HG03060 (cell line): ENCODE measurements around the gene MYRIP.

Experiments
- ATAC-seq: cut with Tn5 transposase; IDR thresholded peaks from one replicate; pipeline ENCODE4 v1.9.1; 2021; ENCODE audit warnings: low read depth, moderate number of reproducible peaks; ENCODE audit not compliant: unreplicated experiment

MYRIP gene

DNA sequence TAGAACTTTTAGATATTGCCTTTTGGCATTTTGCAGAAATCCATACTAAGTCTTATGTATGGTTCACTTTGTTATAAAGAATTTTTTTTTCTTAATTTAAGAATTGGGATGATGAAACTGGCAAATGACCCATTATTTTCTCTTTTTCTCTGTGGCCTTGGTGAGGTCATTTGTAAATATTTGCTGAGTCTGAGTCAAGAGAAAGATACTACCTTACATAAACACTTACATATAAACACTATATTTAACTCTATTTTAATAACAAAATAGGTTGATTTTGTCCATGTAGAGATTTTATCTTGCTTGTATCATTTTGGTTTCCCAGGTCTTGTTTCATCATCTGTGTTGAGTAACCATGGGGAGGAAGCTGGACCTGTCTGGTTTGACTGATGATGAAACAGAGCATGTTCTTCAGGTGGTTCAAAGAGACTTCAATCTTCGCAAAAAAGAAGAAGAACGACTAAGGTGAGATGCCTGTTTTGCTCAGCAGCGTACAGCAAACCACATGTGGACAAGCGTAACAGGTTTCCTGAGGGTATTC lies 91.1 kb downstream of the MYRIP start:
- ATAC-seq = no peak

DNA sequence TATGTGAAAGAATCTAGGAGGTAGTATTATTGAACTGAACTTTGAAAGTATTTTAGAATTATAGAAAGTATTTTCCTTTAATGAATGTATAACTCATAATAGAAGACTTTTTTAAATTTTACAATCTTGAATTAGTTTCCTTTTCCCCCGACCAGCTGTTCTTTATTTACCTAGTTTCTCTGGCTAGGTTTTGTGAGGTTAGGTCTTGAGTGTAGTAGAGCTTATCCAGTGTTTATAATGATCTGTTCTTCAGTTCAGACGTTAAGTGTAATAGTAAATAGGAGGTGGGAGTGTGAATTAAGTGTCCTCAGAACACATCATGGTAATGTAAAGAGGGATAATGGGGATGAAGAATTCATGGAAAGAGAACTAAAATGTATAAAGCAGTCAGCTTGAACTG lies 93.8 kb downstream of the MYRIP start:
- ATAC-seq = no peak

DNA sequence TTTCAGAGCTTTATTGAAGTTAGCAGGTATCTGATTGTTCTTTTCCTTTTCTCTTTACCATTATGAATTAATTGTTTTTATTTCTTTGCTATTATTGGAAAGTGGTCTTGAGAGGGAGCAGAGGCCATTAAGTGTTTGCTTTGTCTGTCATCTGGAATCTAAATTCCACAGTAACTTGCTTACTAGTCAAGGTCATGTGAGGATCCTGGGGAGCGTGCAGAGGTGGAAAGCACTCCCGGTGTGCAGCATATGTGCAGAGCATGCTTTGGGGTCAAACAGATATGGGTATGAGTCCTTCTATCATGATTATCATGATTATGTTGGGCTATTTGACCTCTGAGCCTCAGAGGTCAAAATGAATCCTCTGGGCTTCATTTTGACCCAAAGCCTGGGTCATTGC lies 96.4 kb downstream of the MYRIP start:
- no peak for ATAC-seq

DNA sequence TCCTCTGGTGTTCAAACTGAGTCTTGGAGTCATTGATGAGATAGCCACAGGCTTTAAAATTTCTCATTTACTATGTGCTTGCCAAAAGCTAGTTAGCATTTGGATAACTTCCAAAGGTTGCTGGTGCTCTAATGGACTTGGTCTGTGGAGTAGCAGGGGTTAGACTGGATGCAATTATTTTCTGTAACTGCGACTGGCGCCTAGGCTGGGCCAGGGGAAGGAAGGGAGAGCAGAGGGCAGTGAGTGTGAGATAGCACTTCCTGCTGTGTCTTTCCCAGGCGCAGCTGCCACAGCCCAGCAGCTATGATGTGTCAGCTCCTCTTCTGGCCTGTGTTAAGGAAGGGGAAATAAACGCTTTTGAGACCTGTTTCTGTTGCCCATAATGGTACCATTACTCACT lies 98.6 kb downstream of the MYRIP start:
- no peak for ATAC-seq

DNA sequence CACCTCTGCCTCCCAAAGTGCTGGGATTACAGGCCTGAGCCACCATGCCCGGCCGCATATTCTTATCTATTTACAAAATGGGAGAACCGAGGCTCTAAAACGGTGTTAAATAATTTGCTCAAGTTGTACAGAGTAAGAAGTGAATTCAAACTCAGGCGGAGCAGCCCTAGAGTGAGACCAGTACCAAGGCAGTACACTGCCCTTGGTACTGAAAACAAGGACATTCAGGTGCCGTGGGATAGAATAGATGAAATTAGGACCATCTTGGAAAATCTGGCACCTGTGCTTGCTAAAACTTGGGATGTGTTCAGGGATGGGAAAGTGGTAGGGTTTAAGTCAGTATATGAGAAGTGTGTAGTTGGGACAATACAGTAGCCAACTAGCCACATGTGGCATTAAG lies 100.7 kb downstream of the MYRIP start:
- no peak for ATAC-seq

DNA sequence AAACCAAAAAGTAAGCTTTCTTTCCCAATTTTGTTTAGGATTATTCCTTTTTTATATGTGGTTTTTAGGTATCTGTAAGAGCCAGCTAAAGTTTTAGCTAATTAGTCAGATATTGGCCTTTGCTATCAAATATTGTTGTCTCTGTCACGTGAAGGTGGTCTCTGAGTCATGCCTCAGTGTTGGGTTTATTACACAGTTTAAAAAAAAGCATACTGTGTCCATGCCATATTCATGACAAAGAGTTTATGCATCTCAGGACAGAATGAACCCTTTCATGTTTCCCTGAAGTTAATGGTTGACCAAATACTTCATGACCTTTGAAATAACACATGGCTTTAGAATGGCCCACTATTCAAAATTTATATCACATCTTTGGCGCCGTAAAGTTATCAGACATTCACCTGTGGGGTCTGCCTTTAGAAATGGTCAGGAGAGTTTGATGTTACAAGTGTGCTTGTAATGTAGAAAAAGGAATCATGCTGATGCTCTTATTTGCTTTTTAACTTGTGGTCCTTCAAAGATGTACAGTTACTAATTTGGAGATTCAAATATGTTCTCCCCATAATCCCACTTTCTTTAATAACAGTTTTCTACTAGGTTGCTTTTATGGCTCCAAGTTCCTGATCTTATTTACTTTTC lies 101.5 kb downstream of the MYRIP start:
- no peak for ATAC-seq

DNA sequence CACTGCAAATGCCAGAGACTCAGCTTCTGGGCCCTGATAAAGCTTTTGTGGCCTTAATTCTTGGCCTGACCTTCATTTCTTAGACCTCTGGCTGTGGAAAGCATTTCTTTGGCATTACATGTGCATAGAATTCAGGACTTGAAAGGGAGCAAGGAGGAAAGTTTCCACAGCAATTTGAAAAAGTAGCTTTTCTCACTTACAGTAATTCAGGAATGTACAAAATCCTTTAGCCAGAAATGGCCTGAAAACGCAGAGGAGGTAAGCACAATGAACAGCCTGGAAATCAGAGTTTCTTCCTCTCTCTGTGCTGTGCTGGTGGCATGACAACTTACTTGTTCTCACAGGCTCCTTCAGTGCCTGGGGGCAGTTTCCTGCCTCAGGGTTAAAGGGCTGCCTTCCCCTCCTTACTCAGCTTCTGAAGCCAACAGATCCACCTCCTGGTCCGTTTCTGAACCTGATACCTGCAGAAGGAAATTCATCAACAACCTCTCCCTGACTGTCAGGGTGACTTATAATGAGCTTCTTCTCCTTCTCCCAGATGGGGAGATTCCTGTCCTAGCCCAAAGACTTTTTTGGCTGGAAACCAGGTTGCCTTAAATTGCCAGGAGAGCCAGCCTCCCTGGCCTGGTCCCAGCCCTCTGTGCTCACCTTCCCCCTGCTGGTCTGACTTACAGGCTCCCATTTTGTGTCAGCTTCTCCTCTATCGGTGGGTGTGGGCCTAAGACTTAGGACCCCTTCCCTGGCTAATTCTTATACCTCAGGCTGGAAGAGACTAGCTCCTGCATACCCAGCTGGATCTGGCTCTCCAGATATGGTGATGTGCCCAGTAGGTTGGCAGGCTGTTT lies 102.3 kb downstream of the MYRIP start:
- no peak for ATAC-seq

DNA sequence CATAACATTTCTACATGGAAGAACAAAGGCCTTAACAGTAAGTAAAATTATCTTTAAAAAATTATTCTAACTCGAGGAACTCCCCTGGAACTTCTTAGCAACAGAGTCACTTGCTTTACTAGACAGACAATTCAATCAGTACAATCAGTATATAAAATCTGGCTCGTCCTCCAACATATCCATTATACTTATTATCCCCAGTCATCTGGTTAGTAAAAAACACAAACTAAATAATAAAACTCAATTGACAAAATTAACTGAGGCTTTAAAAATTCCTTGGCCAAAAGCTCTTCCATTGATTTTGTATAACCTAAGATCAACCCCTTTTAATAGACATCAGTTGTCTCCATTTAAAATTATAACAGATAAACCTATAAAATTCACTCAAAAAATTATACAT lies 105.6 kb downstream of the MYRIP start:
- no peak for ATAC-seq

DNA sequence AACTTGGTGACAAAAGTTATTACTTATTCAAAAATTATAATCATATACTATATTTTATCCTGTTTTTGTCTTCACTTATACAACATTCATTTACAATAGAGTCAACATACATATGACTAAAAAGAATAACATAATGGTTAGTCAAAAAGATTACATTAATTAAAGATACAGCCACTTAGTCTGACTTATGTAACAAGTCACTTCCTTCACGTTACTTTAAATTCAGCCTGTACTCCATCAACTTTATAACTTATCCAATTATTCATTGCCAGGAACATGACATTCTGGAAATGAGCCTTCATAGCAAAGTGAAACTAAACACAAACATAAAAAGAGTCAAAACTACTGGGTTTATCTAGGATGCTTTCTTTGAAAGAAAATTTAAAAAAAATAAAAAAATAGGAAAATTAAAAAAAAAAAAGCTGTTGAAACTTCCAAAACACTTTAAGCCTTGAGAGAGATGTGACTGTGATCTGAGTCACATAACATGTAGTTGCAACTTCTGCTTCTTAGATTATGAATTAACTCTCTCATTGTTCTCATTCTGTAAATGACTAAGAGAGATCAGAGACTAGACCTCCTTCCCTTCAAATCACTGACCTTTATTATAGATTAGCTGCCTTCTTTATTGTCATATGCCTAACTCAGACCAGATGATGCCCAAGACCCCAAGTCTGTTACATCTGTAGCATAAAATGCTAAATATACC lies 107.8 kb downstream of the MYRIP start:
- peak; percentile 89 for ATAC-seq

DNA sequence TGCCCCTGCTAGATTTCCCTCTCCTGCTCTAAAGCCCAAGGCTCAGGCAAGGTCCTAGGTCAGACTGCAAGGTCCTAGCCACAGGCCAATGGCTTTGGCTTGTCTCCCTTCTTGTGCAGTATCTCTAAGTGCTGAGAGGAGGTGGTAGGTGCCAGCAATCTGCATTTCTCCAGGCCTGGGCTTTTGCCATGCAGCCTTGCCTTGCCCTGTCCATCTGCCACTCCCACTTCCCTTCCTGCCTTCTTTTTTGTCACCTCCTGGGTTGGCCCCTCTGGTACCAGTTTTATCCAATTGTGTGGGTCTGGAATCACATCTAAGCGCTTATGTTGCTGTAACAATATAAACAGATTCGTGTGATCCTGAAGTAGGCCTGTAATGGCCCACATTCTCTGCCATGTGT lies 109.9 kb downstream of the MYRIP start:
- no peak for ATAC-seq

DNA sequence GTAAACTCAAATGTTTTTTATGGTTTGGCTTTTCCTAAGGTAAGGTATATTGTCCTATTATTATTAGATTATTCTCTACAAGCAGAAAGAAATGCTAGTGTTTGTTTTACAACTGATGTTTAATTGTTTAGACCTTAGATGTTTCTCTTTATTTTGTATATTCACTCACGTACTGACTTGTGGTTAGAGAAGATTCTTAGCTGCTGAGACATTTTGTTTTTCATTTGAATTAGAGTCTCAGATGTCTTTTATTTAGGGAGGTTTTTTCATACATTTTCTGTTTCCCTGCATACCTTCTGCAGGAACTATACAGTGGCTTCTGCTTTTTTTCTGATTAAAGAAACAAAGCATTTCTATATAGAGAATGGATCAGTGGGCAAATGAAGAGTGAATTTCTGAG lies 110.9 kb downstream of the MYRIP start:
- no peak for ATAC-seq

DNA sequence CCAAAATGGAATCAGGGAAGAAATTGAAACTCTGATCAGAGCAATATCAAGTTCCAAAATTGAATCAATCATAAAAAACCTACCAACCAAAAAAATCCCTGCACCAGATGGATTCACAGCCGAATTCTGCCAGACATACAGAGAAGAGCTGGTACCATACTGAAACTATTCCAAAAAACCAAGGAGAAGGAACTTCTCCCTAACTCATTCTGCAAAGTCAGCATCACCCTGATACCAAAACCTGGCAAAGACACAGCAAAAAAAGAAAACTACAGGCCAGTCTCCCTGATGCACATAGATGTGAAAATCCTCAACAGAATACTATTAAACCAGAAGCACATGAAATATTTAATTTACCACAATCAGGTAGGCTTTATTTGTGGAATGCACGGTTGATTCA lies 118.1 kb downstream of the MYRIP start:
- ATAC-seq = no peak

DNA sequence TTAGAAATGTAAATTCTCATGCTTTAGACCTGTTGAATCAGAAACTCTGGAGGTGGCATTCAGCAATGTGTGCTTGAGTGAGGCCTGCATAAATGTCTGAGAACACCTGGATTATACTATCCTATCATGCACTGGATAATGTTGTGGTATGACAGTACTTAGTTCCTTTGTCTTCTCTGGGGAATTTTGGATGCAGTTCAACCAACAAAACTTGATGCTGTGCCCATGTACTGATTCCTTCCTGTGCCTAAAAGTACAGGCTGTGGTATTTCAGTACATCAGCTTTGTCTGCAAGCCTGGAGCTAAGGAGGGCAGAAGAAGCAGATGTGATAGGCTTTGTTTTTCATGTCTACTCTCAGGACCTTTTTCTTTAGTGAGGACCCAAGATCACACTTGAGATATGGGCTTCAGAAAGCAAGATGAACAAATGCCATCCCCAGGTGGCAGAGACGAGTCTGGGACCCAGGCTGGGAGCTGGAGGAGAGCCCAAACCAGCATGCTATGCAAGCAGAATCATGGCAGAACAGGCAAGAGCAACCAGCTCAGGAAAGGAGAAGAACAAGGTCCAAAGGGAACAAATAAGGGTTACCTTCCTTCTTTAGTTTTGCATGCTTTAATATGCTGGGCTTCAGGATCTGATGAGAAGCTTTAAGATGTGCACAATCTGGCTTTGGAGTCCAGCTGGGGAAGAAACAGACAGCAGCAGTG lies 124.7 kb downstream of the MYRIP start:
- no peak for ATAC-seq

DNA sequence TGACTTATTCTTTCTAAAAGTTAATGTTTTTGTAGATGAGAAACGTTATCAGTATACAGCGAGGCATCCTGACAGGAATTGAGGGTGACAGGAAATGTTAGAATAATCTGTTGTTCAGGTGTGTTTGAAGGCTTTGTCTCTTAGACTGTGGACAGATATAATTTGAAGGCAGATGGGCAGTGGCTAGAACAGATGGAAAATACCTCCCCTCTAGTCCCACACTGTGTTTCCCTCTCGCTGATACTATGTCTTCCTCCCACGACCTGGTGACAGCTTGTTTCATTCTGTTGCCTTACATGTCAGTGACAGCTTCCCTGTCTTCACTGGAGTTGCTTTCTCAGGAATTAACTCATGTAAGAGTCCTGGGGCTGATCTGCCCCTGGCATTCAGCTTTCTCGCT lies 125.3 kb downstream of the MYRIP start:
- ATAC-seq = no peak

DNA sequence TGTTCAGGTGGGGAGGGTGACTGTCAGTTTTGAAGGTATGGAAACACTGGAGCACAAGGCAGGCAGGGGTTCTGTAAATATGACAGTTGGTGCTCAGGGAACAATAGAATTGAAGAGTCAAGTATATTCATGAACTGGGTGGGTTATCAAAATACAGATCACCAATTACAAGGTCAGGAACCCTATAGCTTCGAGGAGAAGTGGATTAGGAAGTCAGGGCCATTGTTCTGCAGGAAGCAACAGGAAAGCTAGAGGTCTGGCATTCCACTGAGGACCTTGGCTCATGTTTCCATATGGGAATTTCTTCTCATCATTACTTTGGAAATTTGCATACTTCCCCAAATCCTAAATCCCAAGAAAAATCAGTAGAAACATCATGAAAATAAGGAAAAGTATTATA lies 125.9 kb downstream of the MYRIP start:
- no peak for ATAC-seq

DNA sequence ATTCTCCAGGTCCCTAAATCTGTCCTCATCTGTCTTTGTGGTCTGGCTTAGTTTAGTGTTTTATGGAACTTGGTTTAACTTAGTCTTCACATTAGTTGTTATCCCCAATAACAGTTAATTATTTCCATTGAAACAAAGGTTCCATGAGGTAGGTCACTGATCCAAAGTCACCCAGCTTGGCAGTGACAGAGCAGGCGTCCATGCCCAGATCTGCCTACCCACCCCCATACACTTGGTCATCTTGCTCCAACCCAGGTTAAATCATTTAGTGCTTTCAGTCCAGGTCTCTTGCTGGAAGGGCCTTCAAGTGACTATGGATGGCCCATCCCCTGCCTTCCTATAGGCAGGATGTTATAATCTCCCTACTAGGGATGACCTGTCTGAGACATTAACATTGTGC lies 127.4 kb downstream of the MYRIP start:
- no peak for ATAC-seq

DNA sequence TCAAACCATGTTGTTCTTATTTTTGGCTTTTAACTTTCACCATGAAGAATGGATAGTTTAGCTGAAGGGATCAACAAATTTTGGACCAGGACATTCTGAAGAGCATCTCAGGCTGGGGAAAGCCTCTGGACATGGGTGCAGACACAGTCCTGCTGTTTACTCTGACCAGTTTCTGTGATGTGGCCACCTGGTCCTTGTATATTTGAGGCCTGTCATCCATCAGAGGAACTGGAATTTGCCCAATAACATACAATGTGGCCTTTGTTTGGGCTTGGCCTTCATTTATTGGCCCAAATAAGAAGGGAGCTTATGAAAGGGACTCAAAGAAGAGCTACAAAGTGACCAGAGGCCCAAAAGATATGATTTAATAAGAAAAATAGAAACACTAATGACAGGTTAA lies 127.9 kb downstream of the MYRIP start:
- no peak for ATAC-seq

DNA sequence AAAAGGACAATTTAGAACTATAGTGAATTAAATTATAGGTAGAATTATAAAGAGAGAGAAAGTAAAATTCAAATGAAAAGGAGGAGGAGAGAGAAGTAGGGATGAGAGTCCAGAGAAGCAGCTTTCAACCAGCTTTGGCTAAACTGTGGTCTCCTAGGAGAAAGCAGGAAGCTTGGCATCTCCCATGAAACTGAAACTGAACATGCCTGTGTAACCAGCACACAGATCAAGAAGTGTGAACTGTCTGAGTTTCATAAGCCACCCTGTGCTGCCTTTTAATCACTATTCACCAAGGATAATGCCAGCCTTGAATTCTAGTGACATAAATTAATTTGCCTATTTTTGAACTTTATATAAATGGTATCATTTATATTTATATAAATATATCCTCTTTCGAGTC lies 128.5 kb downstream of the MYRIP start:
- no peak for ATAC-seq

DNA sequence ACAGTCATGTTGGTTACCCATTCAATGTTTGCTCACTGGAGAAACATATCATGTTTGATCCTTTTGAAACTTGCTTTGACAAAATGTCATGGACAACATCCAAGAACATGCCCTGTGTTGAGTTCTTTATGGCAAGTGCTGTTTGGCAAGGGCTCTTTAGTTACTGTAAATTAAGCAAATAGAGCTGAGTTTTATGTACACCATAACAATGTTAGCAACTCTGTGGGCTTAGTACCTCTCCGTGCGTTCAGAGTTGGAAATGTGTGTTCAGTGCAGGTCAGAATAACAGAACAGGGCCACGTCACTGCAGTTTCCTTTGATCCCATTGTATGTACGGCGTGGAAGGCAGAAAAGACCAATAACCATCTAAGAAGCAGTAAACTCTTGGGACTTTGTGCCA lies 132.5 kb downstream of the MYRIP start:
- no peak for ATAC-seq

DNA sequence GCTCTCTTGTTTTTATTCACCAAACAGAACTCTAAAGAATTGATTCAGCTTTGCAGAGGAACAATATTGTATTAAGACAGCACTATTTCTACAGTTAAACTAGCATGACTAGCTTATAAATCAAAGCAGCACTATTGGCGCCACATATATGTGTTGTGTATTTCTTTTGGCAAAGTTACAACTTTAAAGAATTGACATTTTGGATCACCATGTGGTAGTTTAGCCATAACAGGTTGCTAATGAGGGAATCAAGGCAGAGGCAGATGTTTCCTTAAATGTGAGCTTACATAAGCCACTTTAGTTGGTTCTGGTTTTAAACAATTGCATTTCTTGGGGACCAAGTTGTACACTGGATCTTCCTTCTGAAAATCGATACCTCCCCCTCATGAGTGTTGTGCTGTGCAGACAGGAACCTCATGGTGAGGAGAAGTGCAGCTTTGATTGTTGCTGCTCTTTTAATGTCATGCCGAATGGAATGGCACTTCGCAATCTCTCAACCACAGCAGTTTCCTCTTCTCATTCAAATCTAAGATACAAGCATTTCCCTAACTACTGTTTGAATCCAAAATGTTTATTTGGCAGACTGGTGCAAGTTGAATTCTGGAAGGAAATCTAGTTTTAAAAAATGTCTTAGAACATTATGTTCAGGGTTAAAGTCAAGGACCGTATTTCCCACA lies 151.2 kb downstream of the MYRIP start:
- ATAC-seq = no peak
